Liver (tissue), 3 donors: ENCODE results near the gene LRRC70.

Experiments
- CTCF ChIP-seq: fragments of 150-350 bp; IDR thresholded peaks from 2 replicates; pipeline ENCODE4 v1.5.1; 2017; ENCODE audit warnings: improper control_type of control experiment, low read depth, low read length; ENCODE audit not compliant: missing input control
- EGR1 ChIP-seq, 2 donors: IDR thresholded peaks; 2 replicates each; pipeline ENCODE4 v1.6.1; 2016 to 2018; ENCODE audit warnings: antibody characterized with exemption in 2 of 2, low read depth in 2 of 2
- HNF4A ChIP-seq, 2 donors: conservative IDR thresholded peaks; 2 replicates each; pipeline ENCODE4 v1.6.1; 2016; ENCODE audit warnings: antibody characterized with exemption in 2 of 2, mild to moderate bottlenecking in 2 of 2
- JUND ChIP-seq, 2 donors: IDR thresholded peaks; 2 replicates each; pipeline ENCODE4 v1.6.1; 2016; ENCODE audit warnings: antibody characterized with exemption in 2 of 2
- RAD21 ChIP-seq, 2 donors: IDR thresholded peaks; 2 replicates each; pipeline ENCODE4 v1.6.1; 2016; ENCODE audit warnings: antibody characterized with exemption in 2 of 2, mild to moderate bottlenecking in 2 of 2
- RXRA ChIP-seq, 2 donors: IDR thresholded peaks; 2 replicates each; pipeline ENCODE4 v1.6.1; 2017 to 2018; ENCODE audit warnings: antibody characterized with exemption in 2 of 2, mild to moderate bottlenecking in 1 of 2
- SP1 ChIP-seq: IDR thresholded peaks from 2 replicates; pipeline ENCODE4 v1.6.1; 2018; ENCODE audit warnings: antibody characterized with exemption, mild to moderate bottlenecking
- YY1 ChIP-seq: IDR thresholded peaks from 2 replicates; pipeline ENCODE4 v1.6.1; 2016; ENCODE audit warnings: antibody characterized with exemption, mild to moderate bottlenecking
- TF ChIP-seq, protein P1 (sequence below): IDR thresholded peaks from 2 replicates; pipeline ENCODE4 v1.6.1; 2016; ENCODE audit warnings: antibody characterized with exemption, mild to moderate bottlenecking
- donor health status: healthy.
- donor health status: healthy.

DNA sequence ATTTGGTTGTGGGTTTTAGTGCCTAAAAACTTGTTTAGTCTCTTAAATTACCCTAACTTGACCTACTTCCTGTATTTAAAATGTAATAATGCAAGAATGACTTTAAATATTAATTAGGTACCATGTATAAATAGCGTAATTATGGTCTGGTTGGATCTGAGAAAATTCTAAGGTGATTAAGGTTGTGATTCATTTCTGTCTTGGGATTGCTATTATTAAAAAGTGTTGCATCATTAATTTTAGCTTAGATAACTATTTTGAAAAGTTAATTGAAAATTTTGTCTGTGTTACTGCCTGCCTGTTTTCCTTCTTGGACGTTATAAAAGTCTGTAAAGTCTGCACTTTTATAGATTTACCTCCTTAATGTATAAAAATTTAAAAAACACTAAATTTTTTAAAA, 11.8 kb downstream of the LRRC70 start:
- TF ChIP-seq CTCF (no peak), YY1 (no peak), RAD21 (IDR thresholded peaks at IDR 0.05) (no peak), EGR1 (IDR thresholded peaks at IDR 0.05; ENCODE audit: low read depth in 2 of 2) (no peak), RXRA (IDR thresholded peaks at IDR 0.05) (no peak), JUND (IDR thresholded peaks at IDR 0.05) (no peak), HNF4A (conservative IDR thresholded peaks at IDR 0.05) (no peak), SP1 (no peak)
- TF ChIP-seq, protein P1, sequence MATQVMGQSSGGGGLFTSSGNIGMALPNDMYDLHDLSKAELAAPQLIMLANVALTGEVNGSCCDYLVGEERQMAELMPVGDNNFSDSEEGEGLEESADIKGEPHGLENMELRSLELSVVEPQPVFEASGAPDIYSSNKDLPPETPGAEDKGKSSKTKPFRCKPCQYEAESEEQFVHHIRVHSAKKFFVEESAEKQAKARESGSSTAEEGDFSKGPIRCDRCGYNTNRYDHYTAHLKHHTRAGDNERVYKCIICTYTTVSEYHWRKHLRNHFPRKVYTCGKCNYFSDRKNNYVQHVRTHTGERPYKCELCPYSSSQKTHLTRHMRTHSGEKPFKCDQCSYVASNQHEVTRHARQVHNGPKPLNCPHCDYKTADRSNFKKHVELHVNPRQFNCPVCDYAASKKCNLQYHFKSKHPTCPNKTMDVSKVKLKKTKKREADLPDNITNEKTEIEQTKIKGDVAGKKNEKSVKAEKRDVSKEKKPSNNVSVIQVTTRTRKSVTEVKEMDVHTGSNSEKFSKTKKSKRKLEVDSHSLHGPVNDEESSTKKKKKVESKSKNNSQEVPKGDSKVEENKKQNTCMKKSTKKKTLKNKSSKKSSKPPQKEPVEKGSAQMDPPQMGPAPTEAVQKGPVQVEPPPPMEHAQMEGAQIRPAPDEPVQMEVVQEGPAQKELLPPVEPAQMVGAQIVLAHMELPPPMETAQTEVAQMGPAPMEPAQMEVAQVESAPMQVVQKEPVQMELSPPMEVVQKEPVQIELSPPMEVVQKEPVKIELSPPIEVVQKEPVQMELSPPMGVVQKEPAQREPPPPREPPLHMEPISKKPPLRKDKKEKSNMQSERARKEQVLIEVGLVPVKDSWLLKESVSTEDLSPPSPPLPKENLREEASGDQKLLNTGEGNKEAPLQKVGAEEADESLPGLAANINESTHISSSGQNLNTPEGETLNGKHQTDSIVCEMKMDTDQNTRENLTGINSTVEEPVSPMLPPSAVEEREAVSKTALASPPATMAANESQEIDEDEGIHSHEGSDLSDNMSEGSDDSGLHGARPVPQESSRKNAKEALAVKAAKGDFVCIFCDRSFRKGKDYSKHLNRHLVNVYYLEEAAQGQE: no peak
